ENCODE results near the gene PTGFRN.

PTGFRN gene

GRCh38 chr1:117033772-117034171 lies 124.1 kb downstream of the PTGFRN start:
- DNase-seq (ENCODE audit: low read depth) = no peak

GRCh38 chr1:117034791-117035290 lies 125.1 kb downstream of the PTGFRN start:
- DNase-seq (ENCODE audit: low read depth) = no peak

- no peak for DNase-seq (ENCODE audit: low read depth)
These were observed 126.3 kb downstream of the PTGFRN start for GRCh38 chr1:117036018-117036461.

- DNase-seq (ENCODE audit: low read depth) = no peak
These were observed 128.1 kb downstream of the PTGFRN start for GRCh38 chr1:117037802-117038201.

DNA sequence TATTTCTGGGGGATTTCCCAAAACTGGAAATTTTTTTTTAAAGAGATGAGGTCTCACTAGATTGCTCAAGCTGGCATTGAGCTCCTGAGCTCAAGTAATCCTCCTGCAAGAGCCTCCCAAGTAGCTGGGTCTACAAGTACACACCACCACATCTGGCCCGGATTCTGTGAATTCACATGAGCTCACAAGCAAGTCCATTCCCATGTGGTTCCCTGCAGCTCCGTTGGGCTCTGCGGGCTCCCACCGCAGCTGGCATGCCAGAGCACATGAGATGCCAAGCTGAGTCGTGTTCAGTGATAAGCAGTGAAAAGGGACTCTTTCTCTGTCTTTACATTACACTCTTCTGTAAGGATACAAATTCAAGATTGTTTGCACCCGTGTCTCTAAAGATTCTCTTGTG lies 128.5 kb downstream of the PTGFRN start:
- no peak for DNase-seq (ENCODE audit: low read depth)

Measured in GM04503 (cell line).